Vagina (tissue), 2 donors: Measurements from ENCODE around the gene POGLUT2. TPM values are rescaled to one million over a fixed set of nuclear protein-coding genes. Genes with fewer than 3 reads are reported as not detected.
"Not testable (repeated sequence)": the region's sequence is repeated elsewhere in the genome, so short reads cannot be mapped to it uniquely, and the experiment has no call there.

Experiments
- DNase-seq, 2 donors: peaks; one replicate each; pipeline ENCODE4 v3.0.0-alpha.2; 2017; ENCODE audit errors: extremely low spot score in 2 of 2
- H3K27ac ChIP-seq: fragments of 200-600 bp; sonication (generic); one replicate; pipeline ENCODE4 v1.5.1; 2019
- H3K27me3 ChIP-seq: fragments of 200-600 bp; sonication (generic); one replicate; pipeline ENCODE4 v1.5.1; 2019
- H3K36me3 ChIP-seq, 2 donors: fragments of 200-600 bp; sonication (generic); one replicate each; pipeline ENCODE4 v1.5.1; 2017 to 2019
- H3K4me1 ChIP-seq: fragments of 200-600 bp; sonication (generic); one replicate; pipeline ENCODE4 v1.5.1; 2019
- H3K4me3 ChIP-seq, 2 donors: fragments of 200-600 bp; sonication (generic); 1 replicate in 1 of 2; 2 replicates in 1 of 2; pipeline ENCODE4 v1.5.1; 2016 to 2019
- H3K9me3 ChIP-seq: fragments of 200-600 bp; sonication (generic); one replicate; pipeline ENCODE4 v1.5.1; 2019
- CTCF ChIP-seq, 3 experiments: fragments of 450-650 bp in 2 of 3; fragments of 200-600 bp in 1 of 3; sonication (generic) in 1 of 3; IDR thresholded peaks; one replicate each; pipeline ENCODE4 v1.5.1; 2017 to 2019; ENCODE audit warnings: antibody characterized with exemption in 3 of 3, mild to moderate bottlenecking in 2 of 3, moderate library complexity in 2 of 3
- POLR2A ChIP-seq, 2 donors: fragments of 450-650 bp; IDR thresholded peaks; one replicate each; pipeline ENCODE4 v1.6.1; 2017; ENCODE audit warnings: antibody characterized with exemption in 2 of 2, mild to moderate bottlenecking in 2 of 2, moderate library complexity in 2 of 2
- POLR2AphosphoS5 ChIP-seq, 2 donors: sonication (generic); formaldehyde crosslinking; IDR thresholded peaks; one replicate each; pipeline ENCODE4 v1.9.0; 2017; ENCODE audit warnings: antibody characterized with exemption in 2 of 2, mild to moderate bottlenecking in 2 of 2, low read depth in 1 of 2; ENCODE audit not compliant: insufficient read depth in 1 of 2
- intact Hi-C: fragments of 100-400 bp; cut with DNase I; formaldehyde crosslinking; loops from one replicate; pipeline ENCODE4 v1.15.1; 2023
- total RNA-seq: library from RNA; depleted of rRNA; stranded (reverse); fragments of >200 nt; gene quantifications from one replicate; pipeline ENCODE4 v1.2.3, GENCODE V29; 2016

The POGLUT2 gene
- total RNA-seq, 1 donor from 2014 or later, result 5.4 TPM

DNA sequence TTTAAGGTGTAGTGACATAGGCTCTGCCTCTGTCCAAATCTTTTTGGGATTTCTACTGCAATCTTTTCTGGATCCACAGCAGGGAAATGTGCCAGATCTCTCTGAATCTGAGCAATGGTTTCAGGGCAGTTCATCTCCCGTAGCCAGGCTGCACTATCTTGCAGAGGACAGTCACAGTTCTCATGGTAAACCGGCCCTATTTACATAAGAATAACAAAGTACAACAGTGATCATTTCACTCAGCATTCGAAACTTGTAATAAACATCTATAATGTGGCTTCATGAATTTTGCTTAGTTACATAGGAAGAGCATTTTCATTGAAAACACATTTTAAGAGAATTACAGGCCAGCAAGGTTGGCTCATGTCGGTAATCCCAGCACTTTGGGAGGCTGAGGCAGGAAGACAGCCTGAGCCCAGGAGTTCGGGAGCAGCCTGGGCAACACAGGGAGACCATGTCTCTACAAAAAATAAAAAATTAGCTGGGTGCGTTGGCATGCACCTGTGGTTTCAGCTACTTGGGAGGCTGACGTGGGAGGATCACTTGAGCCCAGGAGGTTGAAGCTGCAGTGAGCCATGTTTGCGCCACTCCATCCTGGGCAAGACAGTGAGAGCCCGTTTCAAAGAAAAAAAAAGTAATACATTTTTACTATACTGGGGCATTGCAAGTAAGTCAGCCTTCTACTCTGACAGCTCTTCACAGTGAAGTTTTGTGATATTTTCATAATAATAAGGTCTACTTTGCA is 5.0 kb downstream of the POGLUT2 start:
- H3K36me3 ChIP-seq, result peaks cover 0 to 11% of the 10 kb centered on the region in 2 donors
- no peaks in the 10 kb centered on the region for H3K9me3 ChIP-seq
- no peak for DNase-seq

GRCh38 chr13:102792396-102792795 is 6.4 kb downstream of the POGLUT2 start:
- Histone ChIP-seq H3K27ac (no peak overlapping the region), H3K36me3 (peaks cover 0 to 17% of the 10 kb centered on the region in 2 donors), H3K4me1 (no peaks in the 10 kb centered on the region), H3K9me3 (no peaks in the 10 kb centered on the region), H3K4me3 (no peak overlapping the region), H3K27me3 (no peaks in the 10 kb centered on the region)
- no peak for TF ChIP-seq POLR2AphosphoS5 (IDR thresholded peaks at IDR 0.05; ENCODE audit: insufficient read depth in 1 of 2, low read depth in 1 of 2)
- no peak for TF ChIP-seq POLR2A (IDR thresholded peaks at IDR 0.05)
- no peak for TF ChIP-seq CTCF (IDR thresholded peaks at IDR 0.05)
- intact Hi-C loops, result no loop called here
- DNase-seq, result no peak

More for the DNA sequence above, 5.0 kb downstream of the POGLUT2 start:
- Histone ChIP-seq H3K4me1 (peaks cover 6% of the 10 kb centered on the region), H3K27me3 (no peaks in the 10 kb centered on the region), H3K27ac (no peak overlapping the region), H3K4me3 (no peak overlapping the region)
- intact Hi-C loops, result no loop called here
- TF ChIP-seq CTCF (IDR thresholded peaks at IDR 0.05), result no peak
- no peak for TF ChIP-seq POLR2AphosphoS5 (IDR thresholded peaks at IDR 0.05; ENCODE audit: insufficient read depth in 1 of 2, low read depth in 1 of 2)
- TF ChIP-seq POLR2A (IDR thresholded peaks at IDR 0.05), result no peak

DNA sequence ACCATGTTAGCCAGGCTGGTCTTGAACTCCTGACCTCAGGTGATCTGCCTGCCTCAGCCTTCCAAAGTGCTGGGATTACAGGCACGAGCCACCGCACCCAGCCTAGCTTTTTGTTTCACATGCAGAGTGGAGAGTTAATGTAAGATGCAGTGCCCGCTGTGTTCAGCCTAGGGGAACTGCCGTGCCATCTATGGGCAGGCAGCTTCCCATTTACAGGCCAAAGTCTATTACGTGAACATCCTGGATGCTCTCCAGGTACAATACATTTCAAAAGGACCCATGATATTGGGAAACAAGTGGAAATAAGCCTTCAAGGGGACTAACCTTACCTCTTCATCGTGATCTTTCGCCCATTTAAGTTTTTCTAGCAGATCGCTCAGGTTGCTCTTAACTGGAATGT is 10.1 kb downstream of the POGLUT2 start:
- intact Hi-C loops, result no loop called here
- Histone ChIP-seq H3K27me3 (no peaks in the 10 kb centered on the region), H3K9me3 (no peaks in the 10 kb centered on the region), H3K36me3 (peaks cover 0 to 17% of the 10 kb centered on the region in 2 donors), H3K4me1 (no peaks in the 10 kb centered on the region), H3K27ac (no peak overlapping the region), H3K4me3 (no peak overlapping the region)
- TF ChIP-seq POLR2A (IDR thresholded peaks at IDR 0.05), result no peak
- no peak for TF ChIP-seq POLR2AphosphoS5 (IDR thresholded peaks at IDR 0.05; ENCODE audit: insufficient read depth in 1 of 2, low read depth in 1 of 2)
- TF ChIP-seq CTCF (IDR thresholded peaks at IDR 0.05), result no peak
- DNase-seq, result no peak

DNA sequence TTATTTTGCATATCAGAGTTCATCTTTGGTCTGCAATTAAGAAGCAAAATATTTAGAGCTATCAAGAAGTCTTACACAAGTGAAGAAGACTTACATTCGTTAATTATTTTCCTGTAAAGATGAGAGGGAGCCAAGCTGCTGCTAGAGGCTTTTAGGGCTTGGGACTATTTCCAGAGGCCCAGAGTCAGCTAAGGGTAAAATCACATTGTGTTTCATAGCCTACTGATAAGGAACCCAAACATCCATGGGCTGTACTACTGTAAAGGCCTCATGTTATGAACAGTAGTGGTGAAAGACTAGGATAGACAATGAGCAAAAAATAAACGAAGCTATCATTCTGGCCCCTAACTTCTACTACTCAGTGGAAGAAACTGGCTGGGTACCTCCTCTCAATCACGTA is 14.3 kb downstream of the POGLUT2 start:
- H3K4me3 ChIP-seq, result no peak overlapping the region
- no peak overlapping the region for H3K27ac ChIP-seq
- H3K4me1 ChIP-seq, result no peaks in the 10 kb centered on the region
- no peaks in the 10 kb centered on the region for H3K9me3 ChIP-seq
- intact Hi-C loops, result no loop called here
- no peak for DNase-seq
- H3K27me3 ChIP-seq, result no peaks in the 10 kb centered on the region
- TF ChIP-seq POLR2AphosphoS5 (IDR thresholded peaks at IDR 0.05; ENCODE audit: insufficient read depth in 1 of 2, low read depth in 1 of 2) (no peak), CTCF (IDR thresholded peaks at IDR 0.05) (no peak)
- H3K36me3 ChIP-seq, result peaks cover 0 to 6% of the 10 kb centered on the region in 2 donors

DNA sequence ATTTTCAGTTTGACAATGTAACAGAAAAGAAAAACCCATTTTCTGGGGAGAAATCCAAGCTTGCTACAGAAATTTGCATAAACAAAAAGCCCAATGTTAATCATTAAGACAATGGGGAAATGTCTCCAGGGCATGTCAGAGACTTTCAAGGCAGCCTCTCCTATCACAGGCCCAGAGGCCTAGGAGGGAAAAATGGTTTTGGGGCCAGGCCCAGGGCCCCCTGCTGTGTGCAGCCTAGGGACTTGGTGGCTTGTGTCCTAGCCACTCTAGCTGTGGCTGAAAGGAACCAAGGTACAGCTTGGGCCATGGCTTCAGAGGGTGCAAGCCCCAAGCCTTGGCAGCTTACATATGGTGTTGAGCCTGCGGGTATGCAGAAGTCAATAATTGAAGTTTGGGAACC is 17.2 kb downstream of the POGLUT2 start:
- Histone ChIP-seq H3K4me3 (no peak overlapping the region), H3K9me3 (no peaks in the 10 kb centered on the region), H3K4me1 (no peaks in the 10 kb centered on the region), H3K27ac (no peak overlapping the region), H3K27me3 (no peaks in the 10 kb centered on the region), H3K36me3 (no peaks in the 10 kb centered on the region)
- no peak for TF ChIP-seq POLR2A (IDR thresholded peaks at IDR 0.05)
- no peak for TF ChIP-seq CTCF (IDR thresholded peaks at IDR 0.05)
- no peak for TF ChIP-seq POLR2AphosphoS5 (IDR thresholded peaks at IDR 0.05; ENCODE audit: insufficient read depth in 1 of 2, low read depth in 1 of 2)
- intact Hi-C loops, result no loop called here
- no peak for DNase-seq

- H3K9me3 ChIP-seq, H3K27me3 ChIP-seq, intact Hi-C loops, DNase-seq, H3K27ac ChIP-seq, H3K36me3 ChIP-seq, H3K4me3 ChIP-seq, H3K4me1 ChIP-seq: not testable (repeated sequence)
These were observed 18.1 kb downstream of the POGLUT2 start for GRCh38 chr13:102780656-102781055.
